ENCODE measurements around the gene ADK. TPM values are rescaled to one million over a fixed set of nuclear protein-coding genes. Genes with fewer than 3 reads are reported as not detected.
A peak's percentile ranks its signal among the peaks of the same experiment; 100 is the strongest.

The ADK gene
- total RNA-seq, 1 experiment from 2014 or later, result 26.8 TPM

DNA sequence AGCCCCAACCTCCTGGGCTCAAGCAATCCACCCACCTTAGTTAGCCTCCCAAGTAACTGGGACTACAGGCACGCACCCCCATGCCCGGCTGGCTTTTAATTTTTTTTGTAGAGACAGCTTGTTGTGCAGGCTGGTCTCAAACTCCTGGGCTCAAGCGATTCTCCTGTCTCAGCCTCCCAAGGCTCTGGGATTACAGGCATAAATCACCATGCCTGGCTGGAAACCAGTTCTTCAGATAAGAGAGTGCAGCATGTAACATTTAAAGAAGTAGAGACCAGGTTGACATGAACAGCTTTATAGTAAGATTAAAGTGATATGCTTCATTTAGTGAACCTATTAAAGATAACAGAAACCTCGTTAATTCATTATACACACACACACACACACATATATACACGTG, 507.5 kb downstream of the ADK start:
- no peaks in the 10 kb centered on the region for H3K4me1 Mint-ChIP-seq
- H2BK12ac ChIP-seq (ENCODE audit: insufficient read length, low read depth, low read length), result no peak overlapping the region
- H4K91ac ChIP-seq (ENCODE audit: insufficient read length, low read depth, low read length), result no peak overlapping the region
- H3K4ac ChIP-seq (ENCODE audit: low read depth, low read length), result no peak overlapping the region
- H3K9ac ChIP-seq (ENCODE audit: extremely low read depth, insufficient read length, low read length), result no peak overlapping the region
- no peaks in the 10 kb centered on the region for H3K27me3 ChIP-seq (ENCODE audit: insufficient read depth, low read length)
- H3K23ac ChIP-seq (ENCODE audit: insufficient read length, low read depth, low read length), result no peak overlapping the region
- no peaks in the 10 kb centered on the region for H3K23me2 ChIP-seq (ENCODE audit: insufficient read length, low read depth, low read length, poor library complexity, severe bottlenecking)
- H3K4me2 ChIP-seq (ENCODE audit: insufficient read depth, insufficient read length, low read length), result no peak overlapping the region
- H2BK5ac ChIP-seq (ENCODE audit: insufficient read length, low read length), result no peak overlapping the region
- no peak overlapping the region for H4K5ac ChIP-seq (ENCODE audit: insufficient read length, low read depth, low read length)
- no peak overlapping the region for H2AK5ac ChIP-seq (ENCODE audit: insufficient read length, low read length)
- TF ChIP-seq, protein P1, sequence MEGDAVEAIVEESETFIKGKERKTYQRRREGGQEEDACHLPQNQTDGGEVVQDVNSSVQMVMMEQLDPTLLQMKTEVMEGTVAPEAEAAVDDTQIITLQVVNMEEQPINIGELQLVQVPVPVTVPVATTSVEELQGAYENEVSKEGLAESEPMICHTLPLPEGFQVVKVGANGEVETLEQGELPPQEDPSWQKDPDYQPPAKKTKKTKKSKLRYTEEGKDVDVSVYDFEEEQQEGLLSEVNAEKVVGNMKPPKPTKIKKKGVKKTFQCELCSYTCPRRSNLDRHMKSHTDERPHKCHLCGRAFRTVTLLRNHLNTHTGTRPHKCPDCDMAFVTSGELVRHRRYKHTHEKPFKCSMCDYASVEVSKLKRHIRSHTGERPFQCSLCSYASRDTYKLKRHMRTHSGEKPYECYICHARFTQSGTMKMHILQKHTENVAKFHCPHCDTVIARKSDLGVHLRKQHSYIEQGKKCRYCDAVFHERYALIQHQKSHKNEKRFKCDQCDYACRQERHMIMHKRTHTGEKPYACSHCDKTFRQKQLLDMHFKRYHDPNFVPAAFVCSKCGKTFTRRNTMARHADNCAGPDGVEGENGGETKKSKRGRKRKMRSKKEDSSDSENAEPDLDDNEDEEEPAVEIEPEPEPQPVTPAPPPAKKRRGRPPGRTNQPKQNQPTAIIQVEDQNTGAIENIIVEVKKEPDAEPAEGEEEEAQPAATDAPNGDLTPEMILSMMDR (conservative IDR thresholded peaks at IDR 0.05), result no peak
- no peak overlapping the region for H3T11ph ChIP-seq (ENCODE audit: low read length)
- peaks cover 0 to 5% (median 5%) of the 10 kb centered on the region in 3 experiments; a peak in 4 of 7 replicates for H3K36me3 Mint-ChIP-seq (ENCODE audit: insufficient read depth in 1 of 3, low read depth in 3 of 3)
- no peak overlapping the region for H3K56ac ChIP-seq (ENCODE audit: insufficient read length, low read depth, low read length)
- no CpG with 5 or more reads among the region's 5 CpGs for WGBS (ENCODE audit: extremely low coverage, insufficient read length, low lambda C conversion rate)
- no peak overlapping the region for H2BK120ac ChIP-seq (ENCODE audit: low read depth, low read length, poor library complexity, severe bottlenecking)
- no peak overlapping the region for H3K27ac ChIP-seq (ENCODE audit: insufficient read length, low read depth, low read length)
- H3K27me3 Mint-ChIP-seq (ENCODE audit: low read depth), result no peaks in the 10 kb centered on the region
- H3K79me2 ChIP-seq (ENCODE audit: insufficient read depth, low read length), result no peaks in the 10 kb centered on the region
- H3K14ac ChIP-seq (ENCODE audit: insufficient read depth, low read length), result no peak overlapping the region
- H3K79me1 ChIP-seq (ENCODE audit: insufficient read depth, low read depth, low read length, poor library complexity, severe bottlenecking), result no peaks in the 10 kb centered on the region
- H4K20me1 ChIP-seq (ENCODE audit: control insufficient read depth, insufficient read depth, insufficient read length), result no peaks in the 10 kb centered on the region
- DNase-seq, result no peak
- no peaks in the 10 kb centered on the region for H3K9me3 Mint-ChIP-seq
- H3K4me3 Mint-ChIP-seq, result no peak overlapping the region
- no peak overlapping the region for H4K8ac ChIP-seq (replicated peaks; ENCODE audit: insufficient read length, low read depth, low read length)
- H2BK15ac ChIP-seq (ENCODE audit: low read depth, low read length), result no peak overlapping the region
- H3K27ac Mint-ChIP-seq, result peak overlapping the region in 1 of 3 experiments; percentile 53; a peak in 1 of 7 replicates
- no peaks in the 10 kb centered on the region for H3K9me3 ChIP-seq (ENCODE audit: control insufficient read depth, low read depth, low read length)
- H2AFZ ChIP-seq (ENCODE audit: low read length), result no peak overlapping the region
- H3K18ac ChIP-seq (ENCODE audit: insufficient read length, low read depth, low read length), result no peak overlapping the region
- H2BK20ac ChIP-seq (ENCODE audit: low read depth, low read length, poor library complexity, severe bottlenecking), result no peak overlapping the region
- no peaks in the 10 kb centered on the region for H3K4me1 ChIP-seq (ENCODE audit: insufficient read depth, low read length)
